Activated CD4-positive, alpha-beta T cell treated with anti-CD3 and anti-CD28 coated beads, Interleukin-2, amount 50 U/mL, for 48 hours (primary cell): Measurements from ENCODE around the gene SEPTIN2.
"Not testable (repeated sequence)": the region's sequence is repeated elsewhere in the genome, so short reads cannot be mapped to it uniquely, and the experiment has no call there.

Experiments
- DNase-seq, 2 experiments: peaks; one replicate each; pipeline ENCODE4 v3.0.0-alpha.2; 2020

Gene SEPTIN2

GRCh38 chr2:241354668-241355658 is 39.2 kb downstream of the SEPTIN2 start:
- peak; percentile 71 to 72 for DNase-seq

GRCh38 chr2:241355983-241356870 is 40.5 kb downstream of the SEPTIN2 start, which contains the start of gene FARP2:
Gene FARP2 (plus strand): TSS chr2:241356285. CDS start chr2:241373108, 16,823 bp downstream.
- DNase-seq: peak; percentile 97

- DNase-seq: no peak
Measured at GRCh38 chr2:241356871-241357260, 41.1 kb downstream of the SEPTIN2 start.

GRCh38 chr2:241357531-241357930 is 41.8 kb downstream of the SEPTIN2 start:
- DNase-seq: no peak

- DNase-seq: no peak
Measured at GRCh38 chr2:241358470-241358869, 42.7 kb downstream of the SEPTIN2 start.

- DNase-seq: no peak
Measured at GRCh38 chr2:241359481-241360045, 43.8 kb downstream of the SEPTIN2 start.

- no peak for DNase-seq
Measured at GRCh38 chr2:241363426-241363825, 47.7 kb downstream of the SEPTIN2 start.

GRCh38 chr2:241364781-241365180 is 49.1 kb downstream of the SEPTIN2 start:
- DNase-seq: no peak

GRCh38 chr2:241366678-241367077 is 51.0 kb downstream of the SEPTIN2 start:
- no peak for DNase-seq

- no peak for DNase-seq
Measured at GRCh38 chr2:241368643-241369042, 52.9 kb downstream of the SEPTIN2 start.

GRCh38 chr2:241372361-241372992 is 56.8 kb downstream of the SEPTIN2 start:
- no peak for DNase-seq

GRCh38 chr2:241373446-241373845 is 57.7 kb downstream of the SEPTIN2 start:
- DNase-seq: no peak

GRCh38 chr2:241373906-241374305 is 58.2 kb downstream of the SEPTIN2 start:
- not testable (repeated sequence) for DNase-seq

GRCh38 chr2:241375300-241375699 is 59.6 kb downstream of the SEPTIN2 start:
- no peak for DNase-seq

GRCh38 chr2:241376808-241377207 is 61.1 kb downstream of the SEPTIN2 start:
- no peak for DNase-seq

GRCh38 chr2:241378816-241379215 is 63.1 kb downstream of the SEPTIN2 start:
- no peak for DNase-seq

- DNase-seq: no peak
Measured at GRCh38 chr2:241379481-241380480, 64.1 kb downstream of the SEPTIN2 start.

- no peak for DNase-seq
Measured at GRCh38 chr2:241381872-241382271, 66.1 kb downstream of the SEPTIN2 start.

GRCh38 chr2:241385450-241385849 is 69.7 kb downstream of the SEPTIN2 start:
- not testable (repeated sequence) for DNase-seq

- no peak for DNase-seq
Measured at GRCh38 chr2:241386519-241386918, 70.8 kb downstream of the SEPTIN2 start.

- no peak for DNase-seq
Measured at GRCh38 chr2:241389697-241390096, 74.0 kb downstream of the SEPTIN2 start.
